ENCODE results near the gene C2orf72. TPM values are rescaled to one million over a fixed set of nuclear protein-coding genes. Genes with fewer than 3 reads are reported as not detected.

The C2orf72 gene
- total and polyA plus RNA-seq, 2 of the 13 experiments (the other 11 are each of a cell fraction or from before 2014, with no cell fraction given), result 147 to 203 TPM

- TF ChIP-seq ASH2L (IDR thresholded peaks at IDR 0.05; ENCODE audit: insufficient read length, low read depth, low read length) (peak; percentile 59), STAT5B (CRISPR knock-in tag; IDR thresholded peaks at IDR 0.05) (no peak), ZBTB42 (CRISPR knock-in tag; IDR thresholded peaks at IDR 0.05) (no peak), ZSCAN5A (CRISPR knock-in tag; IDR thresholded peaks at IDR 0.05; ENCODE audit: borderline replicate concordance) (no peak), KIAA2018 (CRISPR knock-in tag; IDR thresholded peaks at IDR 0.05; ENCODE audit: borderline replicate concordance) (no peak), RFX3 (CRISPR knock-in tag; IDR thresholded peaks at IDR 0.05) (no peak), ZNF710 (CRISPR knock-in tag; IDR thresholded peaks at IDR 0.05; ENCODE audit: borderline replicate concordance) (peak; percentile 64; the same call in 1 of the 2 replicates), TAF15 (IDR thresholded peaks at IDR 0.05; ENCODE audit: low read depth, low read length, poor library complexity, severe bottlenecking) (no peak), LCORL (IDR thresholded peaks at IDR 0.05) (no peak), LCORL (CRISPR knock-in tag; IDR thresholded peaks at IDR 0.05) (peak; percentile 80), ZNF768 (CRISPR knock-in tag; IDR thresholded peaks at IDR 0.05) (no peak), TEAD2 (CRISPR knock-in tag; IDR thresholded peaks at IDR 0.05) (no peak), NFYB (CRISPR knock-in tag; IDR thresholded peaks at IDR 0.05) (no peak), SMAD1 (CRISPR knock-in tag; IDR thresholded peaks at IDR 0.05; ENCODE audit: borderline replicate concordance, low read depth) (0 out of 2 replicates have a peak, but pooled peaks have one; percentile 40), WIZ (CRISPR knock-in tag; IDR thresholded peaks at IDR 0.05) (no peak)
- TF ChIP-seq, protein P1, sequence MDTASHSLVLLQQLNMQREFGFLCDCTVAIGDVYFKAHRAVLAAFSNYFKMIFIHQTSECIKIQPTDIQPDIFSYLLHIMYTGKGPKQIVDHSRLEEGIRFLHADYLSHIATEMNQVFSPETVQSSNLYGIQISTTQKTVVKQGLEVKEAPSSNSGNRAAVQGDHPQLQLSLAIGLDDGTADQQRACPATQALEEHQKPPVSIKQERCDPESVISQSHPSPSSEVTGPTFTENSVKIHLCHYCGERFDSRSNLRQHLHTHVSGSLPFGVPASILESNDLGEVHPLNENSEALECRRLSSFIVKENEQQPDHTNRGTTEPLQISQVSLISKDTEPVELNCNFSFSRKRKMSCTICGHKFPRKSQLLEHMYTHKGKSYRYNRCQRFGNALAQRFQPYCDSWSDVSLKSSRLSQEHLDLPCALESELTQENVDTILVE (CRISPR knock-in tag; IDR thresholded peaks at IDR 0.05), result no peak; the same call in 1 of the 2 replicates
These were observed 10.1 kb downstream of the C2orf72 start (continued) for GRCh38 chr2:231047274-231047922.

All from HepG2 (cell line).